GM23248 (cell line): Measurements from ENCODE around the gene TMEM117. TPM values are rescaled to one million over a fixed set of nuclear protein-coding genes. Genes with fewer than 3 reads are reported as not detected.

Source experiments
- DNase-seq: peaks from one replicate; pipeline ENCODE4 v3.0.0-alpha.2; 2015
- H2AFZ ChIP-seq: fragments of 200-600 bp; sonication (generic); 2 replicates; pipeline ENCODE4 v1.6.1; 2016; ENCODE audit warnings: antibody characterized with exemption
- H3F3A ChIP-seq: fragments of 200-600 bp; sonication (generic); 2 replicates; pipeline ENCODE4 v1.6.1; 2016; ENCODE audit warnings: mild to moderate bottlenecking, antibody characterized with exemption, mixed run types; ENCODE audit not compliant: insufficient read depth
- H3K27ac ChIP-seq: fragments of 200-600 bp; sonication (generic); 2 replicates; pipeline ENCODE4 v1.5.1; 2016; ENCODE audit warnings: mild to moderate bottlenecking
- H3K27me3 ChIP-seq: fragments of 200-600 bp; sonication (generic); replicated peaks from 2 replicates; pipeline ENCODE4 v1.6.1; 2016; ENCODE audit warnings: mild to moderate bottlenecking; ENCODE audit not compliant: insufficient read depth
- H3K36me3 ChIP-seq: fragments of 200-600 bp; sonication (generic); 2 replicates; pipeline ENCODE4 v1.6.1; 2016; ENCODE audit warnings: low read depth, mild to moderate bottlenecking
- H3K4me1 ChIP-seq: fragments of 200-600 bp; sonication (generic); 2 replicates; pipeline ENCODE4 v1.6.1; 2016; ENCODE audit warnings: mild to moderate bottlenecking; ENCODE audit not compliant: insufficient read depth
- H3K4me2 ChIP-seq: fragments of 200-600 bp; sonication (generic); one replicate; pipeline ENCODE4 v1.6.1; 2016; ENCODE audit warnings: mild to moderate bottlenecking; ENCODE audit not compliant: unreplicated experiment
- H3K4me3 ChIP-seq: fragments of 200-600 bp; sonication (generic); 2 replicates; pipeline ENCODE4 v1.5.1; 2016; ENCODE audit warnings: mild to moderate bottlenecking
- H3K79me2 ChIP-seq: fragments of 200-600 bp; sonication (generic); 2 replicates; pipeline ENCODE4 v1.6.1; 2016; ENCODE audit warnings: mild to moderate bottlenecking; ENCODE audit not compliant: insufficient read depth
- H3K9ac ChIP-seq: fragments of 200-600 bp; sonication (generic); 2 replicates; pipeline ENCODE4 v1.6.1; 2016; ENCODE audit warnings: mild to moderate bottlenecking
- H3K9me2 ChIP-seq: fragments of 200-600 bp; sonication (generic); 2 replicates; pipeline ENCODE4 v1.6.1; 2016; ENCODE audit warnings: mixed run types, mild to moderate bottlenecking, moderate library complexity; ENCODE audit not compliant: insufficient read depth
- H3K9me3 ChIP-seq: fragments of 200-600 bp; sonication (generic); one replicate; pipeline ENCODE4 v1.6.1; 2017; ENCODE audit warnings: low read depth
- H4K20me1 ChIP-seq: fragments of 200-600 bp; sonication (generic); 2 replicates; pipeline ENCODE4 v1.6.0; 2016; ENCODE audit not compliant: insufficient read depth
- EZH2 ChIP-seq: fragments of 200-600 bp; sonication (generic); IDR thresholded peaks from 2 replicates; pipeline ENCODE4 v1.6.1; 2018; ENCODE audit warnings: antibody characterized with exemption, mild to moderate bottlenecking; ENCODE audit not compliant: insufficient read depth, poor library complexity, severe bottlenecking
- EZH2phosphoT487 ChIP-seq: fragments of 200-600 bp; sonication (generic); IDR thresholded peaks from 2 replicates; pipeline ENCODE4 v1.6.1; 2018; ENCODE audit warnings: antibody characterized with exemption, moderate library complexity, mild to moderate bottlenecking, low read depth; ENCODE audit not compliant: insufficient read depth
- WGBS, 2 experiments: methylation state at CpG; one replicate each; pipeline ENCODE4 v1.1.6; 2015 to 2017; ENCODE audit warnings: low lambda C conversion rate in 2 of 2, low coverage in 1 of 2; ENCODE audit errors: missing lambda C conversion rate in 2 of 2; 5-methylcytosine and 5-hydroxymethylcytosine counted together
- in situ Hi-C: fragments of 300-500 bp; cut with MboI; formaldehyde crosslinking; loops from 2 replicates; pipeline ENCODE4 v1.15.0; 2020
- polyA plus RNA-seq: library from polyadenylated mRNA; unstranded; fragments of >200 nt; fragmentation: Nextera tagmentation; extraction: Ambion mirVana; gene quantifications from 2 replicates; pipeline ENCODE4 v1.2.1, GENCODE V29; 2016
- total RNA-seq: library from RNA; depleted of rRNA; stranded (reverse); fragments of >200 nt; shearing (Covaris generic); gene quantifications from 2 replicates; pipeline ENCODE4 v1.2.3, GENCODE V29; 2014

The TMEM117 gene
- total and polyA plus RNA-seq, 2 experiments from 2014 or later, result 12.1 to 19.1 TPM

DNA sequence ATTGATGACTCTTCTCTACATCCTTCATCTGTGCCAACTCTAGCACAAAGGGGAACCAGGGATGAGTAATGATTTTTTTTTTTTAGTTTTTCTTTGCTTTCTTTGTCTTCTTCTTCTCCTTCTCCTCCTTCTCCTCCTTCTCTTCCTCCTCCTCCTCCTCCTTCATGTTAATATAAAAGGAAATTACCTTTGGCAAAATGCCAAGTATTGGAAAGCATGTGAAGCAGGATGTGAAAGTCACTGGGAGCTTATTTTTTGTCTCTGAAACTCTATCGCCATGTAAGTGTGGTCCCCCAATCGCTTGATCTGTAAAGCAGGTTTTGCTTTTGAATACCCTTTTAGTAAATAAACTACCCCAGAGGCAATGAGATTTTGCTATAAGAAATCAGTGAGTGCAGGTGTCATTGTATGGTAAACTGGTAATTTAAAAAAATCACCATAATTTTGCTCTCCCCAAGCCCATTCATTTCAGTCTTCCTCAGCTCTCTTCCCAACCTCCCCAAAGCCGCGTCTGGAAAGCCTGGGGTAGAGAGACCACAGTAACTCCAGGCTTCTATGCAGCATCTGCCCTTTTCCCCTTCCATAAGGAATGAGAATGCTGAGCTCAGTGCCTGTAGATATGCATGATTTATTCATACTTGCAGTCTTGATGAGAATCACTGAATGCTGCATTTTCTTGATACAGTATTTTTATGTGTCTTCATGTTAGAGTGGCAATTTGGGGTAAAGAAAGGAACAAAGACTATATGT, 388.7 kb downstream of the TMEM117 start:
- Histone ChIP-seq H3K4me3 (no peak overlapping the region), H3K27me3 (no peaks in the 10 kb centered on the region), H3K79me2 (no peaks in the 10 kb centered on the region), H3K36me3 (no peaks in the 10 kb centered on the region), H3K4me2 (no peak overlapping the region), H2AFZ (no peak overlapping the region), H3F3A (no peaks in the 10 kb centered on the region), H3K4me1 (no peaks in the 10 kb centered on the region), H3K9me3 (no peaks in the 10 kb centered on the region), H4K20me1 (no peaks in the 10 kb centered on the region), H3K9me2 (no peaks in the 10 kb centered on the region), H3K9ac (no peak overlapping the region), H3K27ac (no peak overlapping the region)
- in situ Hi-C loops, result no loop called here
- TF ChIP-seq EZH2phosphoT487, result no peak
- TF ChIP-seq EZH2, result no peak
- 66 to 75% methylated on average over 4 of the region's 4 CpGs for WGBS, 2 experiments
- no peak for DNase-seq

DNA sequence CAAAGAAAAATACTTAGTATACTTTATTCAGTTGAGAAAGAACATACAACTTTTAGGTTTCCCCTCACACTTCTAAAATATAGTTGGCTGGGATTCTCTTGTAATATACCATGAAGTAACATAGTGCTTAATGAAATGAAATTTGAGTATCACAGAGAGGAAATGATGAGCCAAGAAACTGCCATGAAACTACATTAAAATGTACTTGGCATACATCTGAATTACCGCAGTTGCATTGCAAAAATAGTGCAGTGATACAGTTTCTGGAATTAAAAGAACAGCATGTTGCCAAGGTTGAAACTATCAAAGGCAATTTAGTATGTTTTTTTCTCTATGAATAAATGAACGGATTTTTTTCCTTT, 389.2 kb downstream of the TMEM117 start:
- no peak overlapping the region for H3K27ac ChIP-seq
- H3K4me3 ChIP-seq, result no peak overlapping the region
- in situ Hi-C loops, result no loop called here
- no peaks in the 10 kb centered on the region for H3K36me3 ChIP-seq
- H3K27me3 ChIP-seq, result no peaks in the 10 kb centered on the region
- no peaks in the 10 kb centered on the region for H3K4me1 ChIP-seq
- no peaks in the 10 kb centered on the region for H3F3A ChIP-seq
- H3K4me2 ChIP-seq, result no peak overlapping the region
- TF ChIP-seq EZH2 (no peak), EZH2phosphoT487 (no peak)
- no peaks in the 10 kb centered on the region for H3K9me3 ChIP-seq
- H3K9me2 ChIP-seq, result no peaks in the 10 kb centered on the region
- DNase-seq, result no peak
- no peaks in the 10 kb centered on the region for H3K79me2 ChIP-seq
- WGBS, 2 experiments, result 58 to 62% methylated on average over 2 of the region's 2 CpGs
- no peak overlapping the region for H2AFZ ChIP-seq
- H4K20me1 ChIP-seq, result no peaks in the 10 kb centered on the region
- H3K9ac ChIP-seq, result no peak overlapping the region

DNA sequence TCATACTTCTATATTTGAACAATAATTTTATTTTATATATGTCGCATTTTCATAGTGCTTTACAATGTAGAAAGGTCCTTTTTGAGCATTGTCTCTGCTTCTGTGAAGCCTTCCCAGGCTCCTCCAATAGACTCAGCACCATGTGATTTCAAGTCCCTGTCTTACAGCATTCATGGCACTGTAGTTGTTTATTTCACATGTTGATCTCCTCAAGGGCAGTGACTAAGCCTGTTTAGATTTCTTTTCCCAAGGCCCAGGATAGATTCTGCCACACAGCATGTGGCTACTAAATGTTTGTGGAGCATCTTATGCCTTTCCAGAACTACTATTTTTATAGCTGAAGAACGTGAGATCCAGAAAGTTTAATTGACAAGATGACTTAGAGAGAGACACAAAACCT, 391.7 kb downstream of the TMEM117 start:
- Histone ChIP-seq H3K4me3 (no peak overlapping the region), H2AFZ (no peak overlapping the region), H3K4me2 (no peak overlapping the region), H3K9ac (no peak overlapping the region), H3F3A (no peaks in the 10 kb centered on the region), H3K79me2 (no peaks in the 10 kb centered on the region), H3K9me3 (no peaks in the 10 kb centered on the region), H3K27ac (no peak overlapping the region), H3K36me3 (no peaks in the 10 kb centered on the region), H3K9me2 (no peaks in the 10 kb centered on the region), H3K4me1 (no peaks in the 10 kb centered on the region), H3K27me3 (no peaks in the 10 kb centered on the region), H4K20me1 (no peaks in the 10 kb centered on the region)
- DNase-seq, result peak; percentile 5
- TF ChIP-seq EZH2 (no peak), EZH2phosphoT487 (no peak)
- in situ Hi-C loops, result no loop called here
- 16 to 23% methylated on average over 2 of the region's 2 CpGs for WGBS, 2 experiments

DNA sequence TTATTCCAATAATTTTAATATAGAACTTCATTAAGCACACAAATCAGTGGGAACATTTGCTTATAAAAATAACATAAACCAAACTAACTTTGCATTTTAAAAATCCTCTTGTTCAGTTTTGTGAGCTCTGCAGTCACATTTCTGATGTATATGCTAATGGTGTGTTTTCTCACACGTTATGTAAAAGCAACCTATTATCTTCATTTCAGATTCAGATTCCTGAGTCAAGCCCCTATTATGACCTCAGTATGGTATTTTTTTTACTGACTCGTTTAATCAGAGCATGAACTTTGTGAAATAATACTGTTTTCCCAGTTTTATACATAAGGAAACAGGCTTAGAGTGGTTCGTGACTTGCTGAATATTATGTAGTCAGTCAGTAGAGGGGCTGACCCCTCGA, 394.0 kb downstream of the TMEM117 start:
- Histone ChIP-seq H3K36me3 (no peaks in the 10 kb centered on the region), H2AFZ (no peak overlapping the region), H3K4me1 (no peaks in the 10 kb centered on the region), H3K27me3 (no peaks in the 10 kb centered on the region), H3K9ac (no peak overlapping the region), H3K9me2 (no peaks in the 10 kb centered on the region), H3K9me3 (no peaks in the 10 kb centered on the region), H3K4me3 (no peak overlapping the region), H4K20me1 (no peaks in the 10 kb centered on the region), H3F3A (no peaks in the 10 kb centered on the region), H3K79me2 (no peaks in the 10 kb centered on the region), H3K27ac (no peak overlapping the region), H3K4me2 (no peak overlapping the region)
- no peak for DNase-seq
- in situ Hi-C loops, result no loop called here
- 39 to 43% methylated on average over 4 of the region's 4 CpGs for WGBS, 2 experiments
- TF ChIP-seq EZH2 (no peak), EZH2phosphoT487 (no peak)
